ENCODE results near the gene RASGEF1B.

The RASGEF1B gene

GRCh38 chr4:81453024-81453423, 18.7 kb downstream of the RASGEF1B start:
- TF ChIP-seq JUND (IDR thresholded peaks at IDR 0.05; ENCODE audit: low read depth), result no peak
- in situ Hi-C loops (cut with HindIII; ENCODE audit: low pct_unique_long_range_greater_than_20kb, low sequenced_read_pairs), result no loop called here
- DNase-seq (ENCODE audit: low read depth in 1 of 2, low spot score in 1 of 2), result no peak

- DNase-seq (ENCODE audit: low read depth in 1 of 2, low spot score in 1 of 2), result no peak
- in situ Hi-C loops (cut with HindIII; ENCODE audit: low pct_unique_long_range_greater_than_20kb, low sequenced_read_pairs), result no loop called here
- no peak for TF ChIP-seq JUND (IDR thresholded peaks at IDR 0.05; ENCODE audit: low read depth)
Measured at GRCh38 chr4:81452452-81453006, 19.2 kb downstream of the RASGEF1B start.

DNA sequence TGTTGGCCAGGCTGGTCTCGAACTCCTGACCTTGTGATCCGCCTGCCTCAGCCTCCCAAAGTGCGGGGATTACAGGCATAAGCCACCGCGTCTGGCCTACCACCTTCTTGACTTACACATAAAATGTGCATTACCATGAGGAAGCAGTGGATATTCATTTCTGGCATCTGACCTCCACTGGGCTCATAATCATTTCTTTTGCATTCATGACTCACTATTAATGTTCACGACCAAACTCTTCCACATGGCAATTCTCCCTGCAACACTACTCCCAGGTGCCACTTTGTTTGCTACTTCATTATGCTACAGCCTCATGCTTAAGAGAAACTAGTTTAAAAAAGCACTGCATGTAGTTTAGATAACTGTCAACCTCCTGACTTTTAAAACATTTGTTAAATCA, 22.7 kb downstream of the RASGEF1B start:
- TF ChIP-seq JUND (IDR thresholded peaks at IDR 0.05; ENCODE audit: low read depth), result no peak
- no peak for DNase-seq (ENCODE audit: low read depth in 1 of 2, low spot score in 1 of 2)
- in situ Hi-C loops (cut with HindIII; ENCODE audit: low pct_unique_long_range_greater_than_20kb, low sequenced_read_pairs), result no loop called here

GRCh38 chr4:81447566-81448229, 24.0 kb downstream of the RASGEF1B start:
- in situ Hi-C loops (cut with HindIII; ENCODE audit: low pct_unique_long_range_greater_than_20kb, low sequenced_read_pairs), result no loop called here
- DNase-seq (ENCODE audit: low read depth in 1 of 2, low spot score in 1 of 2), result no peak
- no peak for TF ChIP-seq JUND (IDR thresholded peaks at IDR 0.05; ENCODE audit: low read depth)

DNA sequence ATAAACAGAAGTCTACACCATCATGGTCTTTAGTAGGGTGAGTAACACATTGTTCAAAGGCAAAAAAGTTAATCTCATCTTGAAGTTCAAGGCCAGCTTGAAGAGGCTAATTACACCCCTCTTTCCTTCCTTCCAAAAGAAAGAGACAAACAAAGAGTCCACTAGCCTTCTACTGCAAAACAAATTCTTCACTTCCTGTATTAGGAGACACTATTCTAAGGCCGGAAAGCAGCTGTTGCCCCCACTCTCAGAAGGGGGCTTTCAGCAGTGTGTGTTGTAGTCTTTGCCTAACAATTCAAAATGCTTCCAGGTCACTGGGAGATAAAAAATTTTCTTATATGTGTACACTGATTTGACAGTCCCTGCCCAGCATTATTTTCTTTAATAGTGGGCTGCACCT, 25.1 kb downstream of the RASGEF1B start:
- no peak for DNase-seq (ENCODE audit: low read depth in 1 of 2, low spot score in 1 of 2)
- in situ Hi-C loops (cut with HindIII; ENCODE audit: low pct_unique_long_range_greater_than_20kb, low sequenced_read_pairs), result no loop called here
- TF ChIP-seq JUND (IDR thresholded peaks at IDR 0.05; ENCODE audit: low read depth), result no peak

GRCh38 chr4:81445196-81445595, 26.5 kb downstream of the RASGEF1B start:
- no peak for TF ChIP-seq JUND (IDR thresholded peaks at IDR 0.05; ENCODE audit: low read depth)
- DNase-seq (ENCODE audit: low read depth in 1 of 2, low spot score in 1 of 2), result no peak
- in situ Hi-C loops (cut with HindIII; ENCODE audit: low pct_unique_long_range_greater_than_20kb, low sequenced_read_pairs), result no loop called here

GRCh38 chr4:81442484-81443085, 29.1 kb downstream of the RASGEF1B start:
- DNase-seq (ENCODE audit: low read depth in 1 of 2, low spot score in 1 of 2), result no peak
- no peak for TF ChIP-seq JUND (IDR thresholded peaks at IDR 0.05; ENCODE audit: low read depth)
- in situ Hi-C loops (cut with HindIII; ENCODE audit: low pct_unique_long_range_greater_than_20kb, low sequenced_read_pairs), result no loop called here

DNA sequence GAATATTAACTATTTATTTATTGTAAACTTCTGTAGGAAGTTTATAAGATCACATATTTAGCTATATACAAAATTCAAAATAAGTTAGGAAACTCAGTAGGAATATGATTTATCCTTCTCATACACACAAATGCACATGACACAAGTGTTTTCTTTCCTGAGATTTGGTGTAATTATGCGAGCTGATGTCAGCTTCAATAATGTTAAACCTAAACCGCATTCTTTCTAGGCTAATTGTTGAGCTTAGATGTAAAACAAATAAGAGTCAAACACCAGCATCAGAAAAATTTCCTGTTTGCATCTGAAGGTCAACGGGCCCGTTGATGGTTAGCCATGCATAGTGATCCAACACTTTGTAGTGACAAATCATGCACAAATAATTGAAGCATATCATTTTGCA, 30.8 kb downstream of the RASGEF1B start:
- no peak for DNase-seq (ENCODE audit: low read depth in 1 of 2, low spot score in 1 of 2)
- in situ Hi-C loops (cut with HindIII; ENCODE audit: low pct_unique_long_range_greater_than_20kb, low sequenced_read_pairs), result no loop called here

DNA sequence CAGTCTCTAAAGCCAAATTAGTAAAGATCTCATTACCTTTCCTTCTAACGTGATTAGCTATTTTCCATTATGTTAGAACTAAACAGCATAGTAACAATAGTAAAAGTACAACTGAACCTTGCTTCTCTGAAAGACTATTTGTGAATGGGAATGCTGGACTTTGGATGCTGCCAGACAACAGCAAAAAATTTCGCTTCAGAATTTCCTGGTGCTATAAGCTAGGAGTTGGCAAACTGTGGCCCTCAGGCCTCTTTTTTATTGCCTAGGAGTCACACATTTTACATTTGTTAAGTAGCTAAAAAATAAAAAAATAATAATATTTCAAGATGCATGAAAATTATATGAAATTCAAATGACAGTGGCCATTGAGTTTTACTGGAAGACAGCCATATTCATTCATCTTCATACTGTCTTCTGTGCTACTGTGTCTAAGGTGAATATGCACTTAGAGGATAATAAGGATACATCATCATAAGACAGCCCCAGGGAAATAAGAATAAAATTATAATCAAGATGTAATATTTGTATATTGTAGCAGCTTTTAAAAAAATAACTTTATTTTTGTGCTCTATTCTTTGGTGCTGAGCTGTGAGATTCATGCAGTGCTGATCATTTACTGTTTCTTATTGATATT, 34.6 kb downstream of the RASGEF1B start:
- no peak for TF ChIP-seq JUND (IDR thresholded peaks at IDR 0.05; ENCODE audit: low read depth)
- in situ Hi-C loops (cut with HindIII; ENCODE audit: low pct_unique_long_range_greater_than_20kb, low sequenced_read_pairs), result no loop called here
- no peak for DNase-seq (ENCODE audit: low read depth in 1 of 2, low spot score in 1 of 2)

More for the DNA sequence above, 30.8 kb downstream of the RASGEF1B start:
- no peak for TF ChIP-seq JUND (IDR thresholded peaks at IDR 0.05; ENCODE audit: low read depth)

GRCh38 chr4:81436096-81436495, 35.6 kb downstream of the RASGEF1B start:
- in situ Hi-C loops (cut with HindIII; ENCODE audit: low pct_unique_long_range_greater_than_20kb, low sequenced_read_pairs), result no loop called here
- TF ChIP-seq JUND (IDR thresholded peaks at IDR 0.05; ENCODE audit: low read depth), result no peak
- DNase-seq (ENCODE audit: low read depth in 1 of 2, low spot score in 1 of 2), result no peak

DNA sequence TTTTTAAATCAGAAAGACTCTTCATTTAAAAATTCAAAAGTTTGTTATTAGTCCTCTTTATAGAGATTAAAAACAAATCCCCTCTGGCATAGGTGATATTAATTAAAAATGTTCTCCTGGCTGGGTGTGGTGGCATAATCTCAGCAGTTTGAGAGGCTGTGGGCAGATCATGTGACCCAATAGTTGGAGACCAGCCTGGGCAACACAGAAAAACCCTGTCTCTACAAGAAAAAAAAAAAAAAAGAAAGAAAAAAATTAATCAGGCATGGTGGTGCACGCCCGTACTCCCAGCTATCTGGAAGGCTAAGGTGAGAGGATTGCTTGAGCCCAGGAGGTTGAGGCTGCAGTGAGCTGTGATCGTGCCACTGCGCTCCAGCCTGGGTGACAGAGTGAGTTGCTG, 38.9 kb downstream of the RASGEF1B start:
- no peak for DNase-seq (ENCODE audit: low read depth in 1 of 2, low spot score in 1 of 2)
- in situ Hi-C loops (cut with HindIII; ENCODE audit: low pct_unique_long_range_greater_than_20kb, low sequenced_read_pairs), result no loop called here
- TF ChIP-seq JUND (IDR thresholded peaks at IDR 0.05; ENCODE audit: low read depth), result no peak

- no peak for DNase-seq (ENCODE audit: low read depth in 1 of 2, low spot score in 1 of 2)
- no peak for TF ChIP-seq JUND (IDR thresholded peaks at IDR 0.05; ENCODE audit: low read depth)
- in situ Hi-C loops (cut with HindIII; ENCODE audit: low pct_unique_long_range_greater_than_20kb, low sequenced_read_pairs), result no loop called here
Measured at GRCh38 chr4:81431971-81432370, 39.7 kb downstream of the RASGEF1B start.

DNA sequence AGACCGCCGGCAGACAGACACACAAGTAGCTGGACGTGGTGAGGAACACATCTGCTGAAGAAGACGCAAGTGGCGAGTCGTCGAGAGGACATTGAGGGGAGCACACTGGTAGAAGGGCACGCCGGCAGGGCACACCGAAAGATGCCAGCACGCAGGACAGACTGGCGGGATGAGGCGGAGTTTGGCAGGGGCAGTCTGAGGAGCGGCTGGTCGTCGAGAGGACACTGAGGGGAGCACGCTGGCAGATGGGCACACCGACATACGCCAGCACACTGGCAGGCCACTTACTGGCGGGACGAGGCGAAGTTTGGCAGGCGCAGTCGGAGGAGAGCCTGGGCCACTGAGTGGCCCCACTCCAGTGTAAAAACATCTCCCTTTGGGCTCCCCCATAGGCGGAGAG, 42.1 kb downstream of the RASGEF1B start:
- in situ Hi-C loops (cut with HindIII; ENCODE audit: low pct_unique_long_range_greater_than_20kb, low sequenced_read_pairs), result no loop called here
- no peak for TF ChIP-seq JUND (IDR thresholded peaks at IDR 0.05; ENCODE audit: low read depth)
- no peak for DNase-seq (ENCODE audit: low read depth in 1 of 2, low spot score in 1 of 2)
